K562 (cell line): ENCODE measurements around the gene MICU1. TPM values are rescaled to one million over a fixed set of nuclear protein-coding genes. Genes with fewer than 3 reads are reported as not detected.
A peak's percentile ranks its signal among the peaks of the same experiment; 100 is the strongest.

Experiments used
- ARID1B ChIP-seq: fragments of 450-650 bp; IDR thresholded peaks from 2 replicates; pipeline ENCODE4 v1.6.1; 2016; ENCODE audit warnings: antibody characterized with exemption, mild to moderate bottlenecking, inconsistent platforms
- ESRRB ChIP-seq: fragments of 250-450 bp; sonication (Bioruptor Pico); IDR thresholded peaks from 2 replicates; pipeline ENCODE4 v1.5.0; 2020; ENCODE audit warnings: mild to moderate bottlenecking, moderate library complexity, borderline replicate concordance
- ETV5 ChIP-seq: sonication (generic); formaldehyde crosslinking; IDR thresholded peaks from 2 replicates; pipeline ENCODE4 v1.4.0; 2020; ENCODE audit warnings: low read depth, mild to moderate bottlenecking, missing genetic modification reagents
- JUN ChIP-seq, 2 experiments: sonication (generic) in 1 of 2; formaldehyde crosslinking in 1 of 2; IDR thresholded peaks; 2 replicates each; pipeline versions ENCODE4 v1.6.1 to v1.8.0; 2012 to 2022; ENCODE audit warnings: borderline replicate concordance in 2 of 2, mild to moderate bottlenecking in 2 of 2, improper control_type of control experiment in 1 of 2, low read depth in 1 of 2, low read length in 1 of 2, missing genetic modification reagents in 1 of 2
- MIER1 ChIP-seq: fragments of 450-650 bp; IDR thresholded peaks from 2 replicates; pipeline ENCODE4 v1.6.1; 2016; ENCODE audit warnings: antibody characterized with exemption, mild to moderate bottlenecking, low read depth
- MTA2 ChIP-seq: fragments of 450-650 bp; IDR thresholded peaks from 2 replicates; pipeline ENCODE4 v1.6.1; 2016; ENCODE audit warnings: low read depth
- MTA3 ChIP-seq: fragments of 450-650 bp; formaldehyde crosslinking; IDR thresholded peaks from 2 replicates; pipeline ENCODE4 v1.6.1; 2017; ENCODE audit warnings: mild to moderate bottlenecking, borderline replicate concordance
- NFIC ChIP-seq: fragments of 450-650 bp; IDR thresholded peaks from 2 replicates; pipeline ENCODE4 v1.6.1; 2017; ENCODE audit warnings: mild to moderate bottlenecking, inconsistent platforms
- NRF1 ChIP-seq, 2 experiments: fragments of 450-650 bp; IDR thresholded peaks in 1 of 2; conservative IDR thresholded peaks in 1 of 2; 2 replicates each; pipeline ENCODE4 v1.6.1; 2014; ENCODE audit warnings: mild to moderate bottlenecking in 2 of 2
- SMC3 ChIP-seq: conservative IDR thresholded peaks from 2 replicates; pipeline ENCODE4 v1.6.1; 2011; ENCODE audit warnings: low read depth, low read length, improper control_type of control experiment; ENCODE audit not compliant: insufficient read depth
- STAG1 ChIP-seq: sonication (generic); formaldehyde crosslinking; IDR thresholded peaks from 2 replicates; pipeline ENCODE4 v1.5.0; 2020; ENCODE audit warnings: missing genetic modification reagents, borderline replicate concordance
- YY1 ChIP-seq, 3 experiments: IDR thresholded peaks; 2 replicates each; pipeline ENCODE4 v1.6.1; 2011; ENCODE audit warnings: low read length in 2 of 3, mild to moderate bottlenecking in 2 of 3, moderate library complexity in 2 of 3, borderline replicate concordance in 1 of 3, control low read depth in 1 of 3, low read depth in 1 of 3; ENCODE audit not compliant: insufficient read depth in 3 of 3, insufficient replicate concordance in 2 of 3, control insufficient read depth in 1 of 3, insufficient read length in 1 of 3; ENCODE audit errors: extremely low read depth in 1 of 3
- ZNF12 ChIP-seq: sonication (generic); formaldehyde crosslinking; IDR thresholded peaks from 2 replicates; pipeline ENCODE4 v1.4.0; 2020; ENCODE audit warnings: mild to moderate bottlenecking, missing genetic modification reagents
- polyA plus RNA-seq, 8 experiments: library from polyadenylated mRNA; depleted of rRNA in 4 of 8; stranded (reverse) in 5 of 8; unstranded in 3 of 8; fragments of >200 nt; fragmentation: Nextera tagmentation in 2 of 8; fragmentation: Illumina TruSeq in 1 of 8; extraction: Ambion mirVana in 2 of 8; extraction: Trizol in 1 of 8; gene quantifications; 2 replicates each; pipeline versions ENCODE4 v1.2.1 to v1.2.3, GENCODE V29; 2011 to 2014; ENCODE audit warnings: inconsistent platforms in 1 of 8, missing spikeins in 1 of 8
- total RNA-seq, 7 experiments: library from RNA; depleted of rRNA in 6 of 7; stranded (reverse); fragments of >200 nt in 6 of 7; fragmentation: Illumina TruSeq in 2 of 7; extraction: Trizol in 2 of 7; gene quantifications; 2 replicates each; pipeline versions ENCODE4 v1.2.1 to v1.2.3, GENCODE V29; 2011 to 2021; ENCODE audit warnings: low replicate concordance in 1 of 7
- TF ChIP-seq, protein P1 (sequence below): sonication (generic); formaldehyde crosslinking; IDR thresholded peaks from 2 replicates; pipeline ENCODE4 v1.8.1; 2023; ENCODE audit warnings: mild to moderate bottlenecking, missing genetic modification reagents
- TF ChIP-seq, protein P2 (sequence below): fragments of 450-650 bp; formaldehyde crosslinking; IDR thresholded peaks from 2 replicates; pipeline ENCODE4 v1.4.0; 2022; ENCODE audit warnings: missing genetic modification characterization
- TF ChIP-seq, protein P3 (sequence below): sonication (generic); formaldehyde crosslinking; IDR thresholded peaks from 2 replicates; pipeline ENCODE4 v1.8.1; 2023; ENCODE audit warnings: missing genetic modification reagents, mild to moderate bottlenecking, borderline replicate concordance

MICU1 gene
- total and polyA plus RNA-seq, 9 of the 15 experiments (the other 6 are each of a cell fraction or from before 2014, with no cell fraction given) = 29.3 to 76.8 (median 48.4) TPM

DNA sequence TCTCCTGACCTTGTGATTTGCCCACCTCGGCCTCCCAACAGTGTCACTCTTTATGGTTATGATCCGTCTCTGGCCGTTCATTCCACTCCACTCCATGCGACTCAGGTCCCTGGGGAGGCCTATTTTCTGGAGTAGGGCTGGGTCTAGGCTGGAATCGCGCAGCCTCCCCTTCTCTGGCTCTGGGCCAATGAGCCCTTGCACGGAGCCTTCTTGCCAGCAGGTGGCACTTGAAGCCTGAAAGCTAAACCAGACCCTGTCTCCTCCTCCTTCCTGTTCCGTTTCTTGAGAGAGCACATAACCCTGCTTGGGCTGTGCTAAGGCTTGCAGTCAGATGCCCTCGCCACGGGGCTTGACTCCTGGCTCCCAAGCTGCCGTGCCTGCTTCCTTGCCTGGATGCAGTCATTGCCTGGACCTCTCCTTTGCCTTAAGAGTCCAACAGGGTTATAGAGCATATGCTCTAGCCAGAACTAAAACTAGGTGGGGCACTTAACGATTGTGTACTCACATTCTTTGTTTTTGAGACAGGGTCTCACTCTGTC lies 261.6 kb downstream of the MICU1 start (continued):
- TF ChIP-seq, protein P1, sequence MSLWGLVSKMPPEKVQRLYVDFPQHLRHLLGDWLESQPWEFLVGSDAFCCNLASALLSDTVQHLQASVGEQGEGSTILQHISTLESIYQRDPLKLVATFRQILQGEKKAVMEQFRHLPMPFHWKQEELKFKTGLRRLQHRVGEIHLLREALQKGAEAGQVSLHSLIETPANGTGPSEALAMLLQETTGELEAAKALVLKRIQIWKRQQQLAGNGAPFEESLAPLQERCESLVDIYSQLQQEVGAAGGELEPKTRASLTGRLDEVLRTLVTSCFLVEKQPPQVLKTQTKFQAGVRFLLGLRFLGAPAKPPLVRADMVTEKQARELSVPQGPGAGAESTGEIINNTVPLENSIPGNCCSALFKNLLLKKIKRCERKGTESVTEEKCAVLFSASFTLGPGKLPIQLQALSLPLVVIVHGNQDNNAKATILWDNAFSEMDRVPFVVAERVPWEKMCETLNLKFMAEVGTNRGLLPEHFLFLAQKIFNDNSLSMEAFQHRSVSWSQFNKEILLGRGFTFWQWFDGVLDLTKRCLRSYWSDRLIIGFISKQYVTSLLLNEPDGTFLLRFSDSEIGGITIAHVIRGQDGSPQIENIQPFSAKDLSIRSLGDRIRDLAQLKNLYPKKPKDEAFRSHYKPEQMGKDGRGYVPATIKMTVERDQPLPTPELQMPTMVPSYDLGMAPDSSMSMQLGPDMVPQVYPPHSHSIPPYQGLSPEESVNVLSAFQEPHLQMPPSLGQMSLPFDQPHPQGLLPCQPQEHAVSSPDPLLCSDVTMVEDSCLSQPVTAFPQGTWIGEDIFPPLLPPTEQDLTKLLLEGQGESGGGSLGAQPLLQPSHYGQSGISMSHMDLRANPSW (CRISPR knock-in tag) = no peak
- TF ChIP-seq ZNF12 (CRISPR knock-in tag) = peak; percentile 48; the same call in 1 of the 2 replicates
- TF ChIP-seq JUN (IDR thresholded peaks at IDR 0.05; ENCODE audit: borderline replicate concordance, low read depth, low read length) = peak; percentile 27; the same call in 1 of the 2 replicates
- TF ChIP-seq JUN (CRISPR knock-in tag; IDR thresholded peaks at IDR 0.05; ENCODE audit: borderline replicate concordance) = no peak
- peak; percentile 100 for TF ChIP-seq STAG1 (CRISPR knock-in tag)
- TF ChIP-seq ETV5 (CRISPR knock-in tag) = peak; percentile 67; the same call in 1 of the 2 replicates
- TF ChIP-seq SMC3 = peak; percentile 99
- peak; percentile 100 for TF ChIP-seq NFIC
- no peak for TF ChIP-seq MTA2
- TF ChIP-seq ARID1B = peak; percentile 35; the same call in 1 of the 2 replicates
- no peak for TF ChIP-seq MIER1
- TF ChIP-seq ESRRB = no peak
- peak; percentile 73; the same call in 1 of the 2 replicates for TF ChIP-seq MTA3
- peak in 2 of 3 experiments; percentile 17 to 37 for TF ChIP-seq YY1 (IDR thresholded peaks at IDR 0.05; ENCODE audit: borderline replicate concordance in 1 of 3, control insufficient read depth in 1 of 3, extremely low read depth in 1 of 3, insufficient read depth in 3 of 3, insufficient read length in 1 of 3, insufficient replicate concordance in 2 of 3, low read depth in 1 of 3, low read length in 2 of 3)
- peak; percentile 60 to 68 for TF ChIP-seq NRF1 (conservative IDR thresholded peaks at IDR 0.05 in 1 of 2, IDR thresholded peaks at IDR 0.05 in 1 of 2)
- TF ChIP-seq, protein P2, sequence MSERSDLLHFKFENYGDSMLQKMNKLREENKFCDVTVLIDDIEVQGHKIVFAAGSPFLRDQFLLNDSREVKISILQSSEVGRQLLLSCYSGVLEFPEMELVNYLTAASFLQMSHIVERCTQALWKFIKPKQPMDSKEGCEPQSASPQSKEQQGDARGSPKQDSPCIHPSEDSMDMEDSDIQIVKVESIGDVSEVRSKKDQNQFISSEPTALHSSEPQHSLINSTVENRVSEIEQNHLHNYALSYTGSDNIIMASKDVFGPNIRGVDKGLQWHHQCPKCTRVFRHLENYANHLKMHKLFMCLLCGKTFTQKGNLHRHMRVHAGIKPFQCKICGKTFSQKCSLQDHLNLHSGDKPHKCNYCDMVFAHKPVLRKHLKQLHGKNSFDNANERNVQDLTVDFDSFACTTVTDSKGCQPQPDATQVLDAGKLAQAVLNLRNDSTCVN (CRISPR knock-in tag) = 0 out of 2 replicates have a peak, but pooled peaks have one; percentile 17
- TF ChIP-seq, protein P3, sequence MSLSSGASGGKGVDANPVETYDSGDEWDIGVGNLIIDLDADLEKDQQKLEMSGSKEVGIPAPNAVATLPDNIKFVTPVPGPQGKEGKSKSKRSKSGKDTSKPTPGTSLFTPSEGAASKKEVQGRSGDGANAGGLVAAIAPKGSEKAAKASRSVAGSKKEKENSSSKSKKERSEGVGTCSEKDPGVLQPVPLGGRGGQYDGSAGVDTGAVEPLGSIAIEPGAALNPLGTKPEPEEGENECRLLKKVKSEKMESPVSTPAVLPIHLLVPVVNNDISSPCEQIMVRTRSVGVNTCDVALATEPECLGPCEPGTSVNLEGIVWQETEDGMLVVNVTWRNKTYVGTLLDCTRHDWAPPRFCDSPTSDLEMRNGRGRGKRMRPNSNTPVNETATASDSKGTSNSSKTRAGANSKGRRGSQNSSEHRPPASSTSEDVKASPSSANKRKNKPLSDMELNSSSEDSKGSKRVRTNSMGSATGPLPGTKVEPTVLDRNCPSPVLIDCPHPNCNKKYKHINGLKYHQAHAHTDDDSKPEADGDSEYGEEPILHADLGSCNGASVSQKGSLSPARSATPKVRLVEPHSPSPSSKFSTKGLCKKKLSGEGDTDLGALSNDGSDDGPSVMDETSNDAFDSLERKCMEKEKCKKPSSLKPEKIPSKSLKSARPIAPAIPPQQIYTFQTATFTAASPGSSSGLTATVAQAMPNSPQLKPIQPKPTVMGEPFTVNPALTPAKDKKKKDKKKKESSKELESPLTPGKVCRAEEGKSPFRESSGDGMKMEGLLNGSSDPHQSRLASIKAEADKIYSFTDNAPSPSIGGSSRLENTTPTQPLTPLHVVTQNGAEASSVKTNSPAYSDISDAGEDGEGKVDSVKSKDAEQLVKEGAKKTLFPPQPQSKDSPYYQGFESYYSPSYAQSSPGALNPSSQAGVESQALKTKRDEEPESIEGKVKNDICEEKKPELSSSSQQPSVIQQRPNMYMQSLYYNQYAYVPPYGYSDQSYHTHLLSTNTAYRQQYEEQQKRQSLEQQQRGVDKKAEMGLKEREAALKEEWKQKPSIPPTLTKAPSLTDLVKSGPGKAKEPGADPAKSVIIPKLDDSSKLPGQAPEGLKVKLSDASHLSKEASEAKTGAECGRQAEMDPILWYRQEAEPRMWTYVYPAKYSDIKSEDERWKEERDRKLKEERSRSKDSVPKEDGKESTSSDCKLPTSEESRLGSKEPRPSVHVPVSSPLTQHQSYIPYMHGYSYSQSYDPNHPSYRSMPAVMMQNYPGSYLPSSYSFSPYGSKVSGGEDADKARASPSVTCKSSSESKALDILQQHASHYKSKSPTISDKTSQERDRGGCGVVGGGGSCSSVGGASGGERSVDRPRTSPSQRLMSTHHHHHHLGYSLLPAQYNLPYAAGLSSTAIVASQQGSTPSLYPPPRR (CRISPR knock-in tag) = peak; percentile 39; the same call in 1 of the 2 replicates
